Activated B cell treated with CpG ODN at 0.5 μM for 24 hours (primary cell): ENCODE measurements around the gene RNF10. TPM values are rescaled to one million over a fixed set of nuclear protein-coding genes. Genes with fewer than 3 reads are reported as not detected.

Source experiments
- ATAC-seq: fragments of 200-7000 bp; cut with Tn5 transposase; one replicate; pipeline ENCODE4 v1.10.0; 2021; ENCODE audit warnings: low read depth, mild to moderate bottlenecking, moderate library complexity
- CTCF ChIA-PET: fragments of 350-600 bp; sonication (Branson Sonifier 250); formaldehyde crosslinking; loops from one replicate; lab custom pipeline; 2021; ENCODE audit warnings: antibody characterized with exemption; lab: Charles Lee
- POLR2A ChIA-PET: fragments of 350-600 bp; sonication (Branson Sonifier 250); formaldehyde crosslinking; loops from one replicate; lab custom pipeline; 2021; ENCODE audit warnings: antibody characterized with exemption; lab: Charles Lee
- DNase-seq: peaks from one replicate; pipeline ENCODE4 v3.0.0; 2022
- H3K27ac Mint-ChIP-seq: one replicate; pipeline ENCODE4 v1.8.0; 2020; ENCODE audit warnings: mixed read lengths
- H3K27me3 Mint-ChIP-seq: one replicate; pipeline ENCODE4 v1.8.0; 2021; ENCODE audit warnings: mixed read lengths
- H3K36me3 Mint-ChIP-seq: one replicate; pipeline ENCODE4 v1.8.0; 2021; ENCODE audit warnings: low read depth, mixed read lengths
- H3K4me1 Mint-ChIP-seq: one replicate; pipeline ENCODE4 v1.8.0; 2021; ENCODE audit warnings: mixed read lengths
- H3K4me3 Mint-ChIP-seq: one replicate; pipeline ENCODE4 v1.8.0; 2020; ENCODE audit warnings: mild to moderate bottlenecking, mixed read lengths
- H3K9me3 Mint-ChIP-seq: one replicate; pipeline ENCODE4 v1.8.0; 2020; ENCODE audit warnings: mixed read lengths
- CTCF ChIP-seq: fragments of 200-600 bp; IDR thresholded peaks from one replicate; pipeline ENCODE4 v1.8.0; 2022; ENCODE audit warnings: antibody characterized with exemption, mild to moderate bottlenecking
- intact Hi-C: fragments of 100-400 bp; cut with micrococcal nuclease; formaldehyde crosslinking; loops from one replicate; pipeline ENCODE4 v1.15.1; 2024
- total RNA-seq: library from RNA; stranded (reverse); gene quantifications from 2 replicates; pipeline ENCODE4 v1.2.3, GENCODE V29; 2022

The RNF10 gene
- total RNA-seq, 1 donor from 2014 or later = 180 TPM

GRCh38 chr12:120586860-120587259 lies 52.7 kb downstream of the RNF10 start:
- Mint-ChIP-seq H3K36me3 (no peaks in the 10 kb centered on the region), H3K4me3 (no peak overlapping the region), H3K4me1 (peaks cover 16% of the 10 kb centered on the region), H3K9me3 (no peaks in the 10 kb centered on the region), H3K27ac (no peak overlapping the region), H3K27me3 (peaks cover 10% of the 10 kb centered on the region)
- no peak for TF ChIP-seq CTCF
- ChIA-PET POLR2A (no interaction called here), CTCF (no interaction called here)
- intact Hi-C loops = loop anchor here (10.0 kb wide), 1 partner anchor 628 kb away; the partner anchor contains the start of gene P2RX4
- DNase-seq (no peak), ATAC-seq (no peak)

- POLR2A ChIA-PET = interaction anchor here (0.5 kb wide), 1 partner anchor 573 kb away, joined by 4 read pairs; no protein-coding TSS in a partner anchor
- Mint-ChIP-seq H3K27ac (no peak overlapping the region), H3K4me3 (no peak overlapping the region), H3K36me3 (no peaks in the 10 kb centered on the region), H3K4me1 (peaks cover 9% of the 10 kb centered on the region), H3K27me3 (peaks cover 8% of the 10 kb centered on the region), H3K9me3 (no peaks in the 10 kb centered on the region)
- intact Hi-C loops = loop anchor here (10.0 kb wide), 1 partner anchor 626 kb away; the partner anchor contains the start of gene P2RX4
- no peak for DNase-seq
- CTCF ChIA-PET = no interaction called here
- no peak for ATAC-seq
- TF ChIP-seq CTCF = no peak
These were observed 54.2 kb downstream of the RNF10 start for GRCh38 chr12:120588371-120588770.

GRCh38 chr12:120588948-120589930 lies 55.1 kb downstream of the RNF10 start:
- no peak for ATAC-seq
- intact Hi-C loops = loop anchor here (10.0 kb wide), 1 partner anchor 626 kb away; the partner anchor contains the start of gene P2RX4
- H3K4me1 Mint-ChIP-seq = peaks cover 2% of the 10 kb centered on the region
- ChIA-PET POLR2A (interaction anchor here (0.5 to 0.6 kb wide), 2 partner anchors 14 to 476 kb away, joined by 3 to 4 read pairs; no protein-coding TSS in a partner anchor), CTCF (no interaction called here)
- H3K36me3 Mint-ChIP-seq = no peaks in the 10 kb centered on the region
- no peak for TF ChIP-seq CTCF
- H3K27me3 Mint-ChIP-seq = peaks cover 3% of the 10 kb centered on the region
- no peak for DNase-seq
- H3K27ac Mint-ChIP-seq = no peak overlapping the region
- no peak overlapping the region for H3K4me3 Mint-ChIP-seq
- H3K9me3 Mint-ChIP-seq = no peaks in the 10 kb centered on the region

GRCh38 chr12:120590741-120591407 lies 56.7 kb downstream of the RNF10 start:
- Mint-ChIP-seq H3K27ac (no peak overlapping the region), H3K9me3 (no peaks in the 10 kb centered on the region), H3K27me3 (no peaks in the 10 kb centered on the region), H3K4me1 (no peaks in the 10 kb centered on the region), H3K36me3 (no peaks in the 10 kb centered on the region), H3K4me3 (no peak overlapping the region)
- ChIA-PET CTCF (no interaction called here), POLR2A (no interaction called here)
- no peak for DNase-seq
- TF ChIP-seq CTCF = no peak
- intact Hi-C loops = no loop called here
- ATAC-seq = no peak
